Measurements from ENCODE around the gene TOR1AIP2.

TOR1AIP2 gene

DNA sequence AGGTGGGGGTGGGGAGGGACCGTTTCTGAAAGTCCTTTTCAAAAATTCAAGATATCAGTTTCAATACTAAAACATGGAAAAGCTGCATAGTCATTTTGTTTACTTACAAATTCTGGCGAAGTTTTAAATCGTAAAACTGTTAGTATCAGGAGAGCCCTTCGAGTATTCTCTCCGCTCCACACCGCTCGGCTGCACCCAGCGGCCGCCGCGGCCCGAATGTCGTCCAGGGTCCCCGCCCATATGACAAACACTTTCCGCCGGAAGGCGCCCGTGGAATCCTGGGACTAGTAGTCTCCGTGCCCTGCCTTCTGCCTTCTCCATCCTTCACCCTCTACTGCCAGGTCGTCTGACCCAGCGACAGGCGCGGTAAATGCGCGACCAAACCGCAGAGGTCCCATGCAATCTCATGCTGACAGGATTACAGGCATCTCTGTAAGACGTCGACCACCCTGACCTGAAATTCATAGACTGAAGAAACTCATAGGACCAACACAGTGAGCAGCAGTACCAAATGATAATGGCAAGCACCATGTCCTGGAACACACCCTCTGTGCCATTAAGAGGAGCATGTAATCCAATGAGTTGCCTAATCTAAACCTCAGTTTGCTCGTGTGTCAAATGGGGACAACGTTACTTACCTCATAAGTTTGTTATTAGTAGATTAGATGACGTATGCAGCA is at the start of gene TOR1AIP2:
TSS of gene TOR1AIP2 (minus strand) at position 218 of the 680 bp plus-strand sequence. CDS start 25,138 bp downstream, outside the sequence.
- peak; percentile 76 to 85 for DNase-seq (ENCODE audit: extremely low read depth in 1 of 2, low read depth in 1 of 2)

DNA sequence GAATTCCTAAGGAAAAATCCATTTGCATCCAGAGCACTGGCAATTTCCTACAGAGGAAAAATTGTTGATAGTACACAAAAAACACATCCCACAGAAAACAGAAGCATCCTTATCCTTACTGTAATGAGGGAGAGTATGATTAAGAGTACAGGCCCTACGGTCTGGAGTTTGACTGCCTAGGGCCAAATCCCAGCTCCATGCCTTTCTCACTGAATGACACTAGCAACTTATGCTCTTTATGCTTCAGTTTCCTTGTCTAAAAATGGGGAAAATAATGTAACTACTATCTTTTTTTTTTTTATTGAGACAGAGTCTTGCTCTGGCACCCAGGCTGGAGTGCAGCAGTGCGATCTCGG is 49.2 kb upstream of the TOR1AIP2 start:
- no peak for DNase-seq (ENCODE audit: extremely low read depth in 1 of 2, low read depth in 1 of 2)

DNA sequence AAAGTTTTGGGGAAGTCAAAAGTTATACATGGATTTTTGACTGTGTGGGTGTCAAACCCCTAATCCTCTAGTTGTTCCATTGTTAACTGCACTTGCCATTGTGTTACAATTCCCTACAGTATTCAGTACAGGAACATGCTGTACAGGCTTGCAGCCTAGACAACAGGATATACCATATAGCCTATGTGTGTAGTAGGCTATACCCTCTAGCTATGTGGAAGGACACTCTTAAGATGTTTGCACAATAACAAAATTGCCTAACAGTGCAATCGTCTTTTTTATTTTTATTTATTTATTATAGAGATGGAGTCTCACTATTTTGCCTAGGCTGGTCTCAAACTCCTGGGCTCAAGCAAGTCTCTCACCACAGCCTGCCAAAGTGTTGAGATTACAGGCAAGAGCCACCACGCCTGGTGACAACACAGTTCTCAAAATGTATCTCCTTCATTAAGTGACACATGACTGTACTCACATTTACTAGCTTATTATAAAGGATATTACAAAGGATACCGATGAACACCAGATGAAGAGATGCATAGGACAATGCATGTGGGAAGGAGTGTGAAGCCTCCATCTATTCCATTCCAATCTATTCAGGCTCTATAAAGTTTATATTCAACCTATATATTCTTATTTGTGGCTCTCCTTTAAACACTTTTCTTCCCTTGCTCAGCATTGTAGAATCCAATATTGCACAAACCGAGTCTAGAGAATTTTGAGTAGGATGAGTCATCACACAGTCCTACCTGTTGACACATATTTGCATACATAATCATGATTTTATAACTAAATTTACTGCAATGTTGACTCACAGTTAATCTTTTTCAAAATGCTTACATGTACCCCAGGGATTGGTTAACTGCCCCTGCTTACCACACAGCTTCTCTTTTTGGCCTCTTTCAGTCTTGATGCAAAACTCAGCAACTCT is 48.6 kb upstream of the TOR1AIP2 start:
- no peak for DNase-seq (ENCODE audit: extremely low read depth in 1 of 2, low read depth in 1 of 2)

DNA sequence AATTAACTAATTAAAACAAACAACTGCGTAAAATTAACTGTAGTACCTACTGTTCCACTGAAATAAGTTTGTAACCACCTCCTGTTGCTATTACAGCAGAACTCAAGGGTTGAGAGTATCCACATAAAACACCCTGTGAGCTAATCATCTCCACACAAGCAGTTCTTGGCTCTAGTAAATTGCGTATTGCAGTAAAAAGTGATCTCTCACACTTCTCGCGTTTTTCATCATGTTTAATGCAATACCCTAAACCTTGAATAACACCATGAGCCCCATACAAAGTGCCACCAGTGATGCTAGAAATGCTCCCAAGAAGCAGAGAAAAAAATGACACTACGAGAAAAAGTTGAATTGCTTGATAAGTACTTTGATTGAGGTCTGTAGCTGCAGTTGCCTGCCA is 47.7 kb upstream of the TOR1AIP2 start:
- no peak for DNase-seq (ENCODE audit: extremely low read depth in 1 of 2, low read depth in 1 of 2)

DNA sequence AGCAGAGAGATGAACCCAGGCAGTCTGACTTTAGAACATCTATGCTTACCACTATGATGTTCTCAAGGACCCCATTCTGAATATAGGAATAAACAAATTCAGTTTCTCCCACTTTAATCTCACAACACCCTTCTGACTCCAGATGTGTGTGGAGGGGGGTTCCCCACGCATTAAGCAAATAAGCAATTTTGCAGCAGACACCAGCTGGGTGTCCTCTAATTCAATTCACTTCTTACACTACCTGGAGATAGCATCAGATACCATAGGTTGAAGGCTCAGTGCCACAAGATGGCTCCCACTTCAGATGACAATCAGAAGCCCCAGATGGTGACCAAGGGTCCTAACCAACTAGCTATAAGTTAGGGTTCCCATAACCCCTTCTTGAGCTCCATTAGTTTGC is 46.7 kb upstream of the TOR1AIP2 start:
- DNase-seq (ENCODE audit: extremely low read depth in 1 of 2, low read depth in 1 of 2) = no peak

DNA sequence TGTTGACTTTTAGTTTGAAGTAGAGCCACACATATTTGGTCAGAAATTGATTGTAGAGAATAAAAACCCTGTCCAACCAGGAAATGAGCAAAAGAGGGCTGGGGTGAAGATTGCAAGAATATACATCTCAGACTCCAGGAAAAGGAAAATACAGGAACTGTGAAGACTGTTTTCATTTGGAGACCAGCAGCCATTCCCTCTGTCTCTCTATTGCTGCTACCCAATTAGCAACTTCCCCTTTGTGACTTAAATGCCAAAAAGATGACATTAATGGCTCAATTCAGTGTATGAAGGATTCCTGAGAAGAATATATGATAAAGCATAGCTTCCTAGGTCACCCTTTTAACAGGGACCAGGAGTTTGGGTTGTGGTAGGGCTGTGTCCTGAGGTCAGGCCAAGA is 45.4 kb upstream of the TOR1AIP2 start:
- DNase-seq (ENCODE audit: extremely low read depth in 1 of 2, low read depth in 1 of 2) = no peak

DNA sequence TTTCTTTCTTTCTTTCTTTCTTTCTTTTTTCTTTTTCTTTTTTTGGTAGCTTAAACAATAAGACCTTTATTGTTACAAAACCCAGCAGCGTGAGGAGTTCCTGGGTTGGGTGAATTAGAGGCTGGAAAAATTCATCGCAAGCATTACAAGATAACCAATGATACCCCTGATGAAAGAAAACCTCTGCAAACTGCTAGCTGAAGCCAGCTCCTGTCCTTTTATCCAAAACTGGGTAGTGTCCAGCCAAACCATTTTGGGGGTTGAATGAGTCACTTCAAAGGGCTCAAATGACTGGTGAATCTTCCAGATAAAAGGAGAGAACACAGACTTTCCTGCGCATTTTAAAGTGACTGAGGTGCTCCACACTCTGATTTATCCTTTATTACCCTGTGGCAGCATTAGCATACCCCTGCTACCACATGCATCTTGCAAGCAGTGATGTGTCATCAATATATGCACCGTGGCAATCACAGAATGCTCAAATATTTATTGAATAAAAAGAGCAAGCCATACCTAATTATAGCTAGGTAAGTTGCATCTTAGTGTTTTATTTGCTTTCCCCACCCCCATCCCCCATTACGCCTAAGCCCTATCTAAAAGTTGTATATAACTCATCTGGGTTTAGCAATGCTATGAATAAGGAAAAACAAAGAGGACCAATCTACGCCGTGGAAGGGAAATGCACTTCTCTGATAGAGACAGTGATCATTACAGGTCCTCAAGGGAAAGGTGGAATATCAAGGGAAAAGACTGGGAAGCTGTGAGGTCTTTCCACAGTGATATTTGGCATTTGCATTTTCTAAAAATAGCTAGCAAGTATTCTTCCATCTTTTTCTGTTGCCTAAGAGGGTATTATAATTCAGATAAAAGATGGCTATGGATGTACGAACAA is 44.6 kb upstream of the TOR1AIP2 start:
- DNase-seq (ENCODE audit: extremely low read depth in 1 of 2, low read depth in 1 of 2) = no peak

DNA sequence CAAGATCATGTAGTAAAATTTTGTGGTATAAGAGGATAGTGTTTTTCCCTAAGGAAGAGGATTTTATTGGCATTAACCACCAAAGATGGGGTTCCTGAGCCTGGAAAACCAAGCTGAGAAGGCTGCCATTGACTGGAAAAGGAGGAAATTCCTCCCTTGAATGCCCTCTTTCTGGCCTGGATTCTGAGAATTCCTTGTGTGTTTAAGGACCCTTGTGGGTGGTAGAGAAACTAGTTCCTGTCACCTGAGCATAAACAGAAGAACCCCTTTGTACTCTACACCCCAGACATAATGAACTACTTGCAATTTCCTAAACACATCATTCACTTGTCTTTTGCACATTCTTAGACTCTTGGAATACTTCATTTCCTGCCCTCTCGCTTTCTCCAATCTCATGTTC is 43.9 kb upstream of the TOR1AIP2 start:
- DNase-seq (ENCODE audit: extremely low read depth in 1 of 2, low read depth in 1 of 2) = no peak

DNA sequence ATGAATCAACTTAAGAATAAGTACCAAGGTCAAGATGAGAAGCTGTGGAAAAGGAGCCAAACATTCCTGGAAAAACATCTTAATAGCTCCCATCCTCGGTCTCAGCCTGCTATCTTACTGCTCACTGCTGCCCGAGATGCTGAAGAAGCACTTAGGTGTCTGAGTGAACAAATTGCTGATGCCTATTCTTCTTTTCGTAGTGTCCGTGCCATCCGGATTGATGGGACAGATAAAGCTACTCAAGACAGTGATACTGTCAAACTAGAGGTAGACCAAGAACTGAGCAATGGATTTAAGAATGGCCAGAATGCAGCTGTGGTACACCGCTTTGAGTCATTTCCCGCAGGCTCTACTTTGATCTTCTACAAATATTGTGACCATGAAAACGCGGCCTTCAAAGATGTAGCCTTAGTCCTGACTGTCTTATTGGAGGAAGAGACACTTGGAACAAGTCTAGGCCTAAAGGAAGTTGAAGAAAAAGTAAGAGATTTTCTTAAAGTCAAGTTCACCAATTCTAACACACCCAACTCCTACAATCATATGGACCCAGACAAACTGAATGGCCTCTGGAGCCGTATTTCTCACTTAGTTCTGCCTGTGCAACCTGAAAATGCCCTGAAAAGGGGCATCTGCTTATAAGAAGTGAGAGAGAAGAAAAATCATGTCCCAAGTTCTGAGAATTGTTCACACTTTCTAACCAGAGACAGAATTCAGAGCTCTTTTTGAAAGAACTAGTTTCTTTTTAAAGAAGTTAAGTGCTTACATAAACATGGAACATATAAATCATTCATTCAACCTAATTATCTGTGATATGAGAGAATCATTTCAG is 40.2 kb upstream of the TOR1AIP2 start:
- DNase-seq (ENCODE audit: extremely low read depth in 1 of 2, low read depth in 1 of 2) = no peak

DNA sequence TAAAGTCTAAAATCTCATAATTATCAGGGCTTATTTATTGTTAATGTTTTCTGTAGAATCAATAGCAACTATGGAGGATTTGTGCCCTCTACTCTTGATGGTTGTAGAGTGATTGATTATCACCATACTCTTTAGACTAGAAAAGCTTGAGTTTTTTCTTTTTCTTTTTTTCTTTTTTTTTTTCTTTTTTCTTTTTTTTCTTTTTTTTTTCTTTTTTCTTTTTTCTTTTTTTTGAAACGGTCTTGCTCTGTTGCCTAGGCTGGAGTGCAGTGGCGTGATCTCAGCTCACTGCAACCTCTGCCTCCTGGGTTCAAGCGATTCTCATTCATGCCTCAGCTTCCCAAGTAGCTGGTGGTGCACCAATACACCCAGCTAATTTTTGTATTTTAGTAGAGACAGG is 34.2 kb upstream of the TOR1AIP2 start:
- no peak for DNase-seq (ENCODE audit: extremely low read depth in 1 of 2, low read depth in 1 of 2)

DNA sequence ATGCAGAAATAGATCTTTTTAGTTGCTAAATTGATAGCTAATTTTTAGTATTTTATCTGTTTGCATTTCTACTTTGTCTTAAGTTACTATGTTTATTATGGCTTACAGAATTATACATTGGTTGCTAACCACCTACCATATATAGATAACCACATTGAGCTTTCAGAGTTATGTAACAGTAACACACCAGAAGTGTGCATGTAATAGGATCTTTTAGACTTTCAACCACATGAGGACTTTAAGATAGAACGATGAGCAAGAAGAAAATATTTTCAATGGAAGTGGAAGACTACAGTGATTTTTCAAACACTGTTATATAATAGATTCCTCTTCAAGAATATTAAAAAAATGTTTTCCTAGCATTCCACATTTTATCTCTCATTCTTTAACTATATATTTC is 33.3 kb upstream of the TOR1AIP2 start:
- DNase-seq (ENCODE audit: extremely low read depth in 1 of 2, low read depth in 1 of 2) = no peak

DNA sequence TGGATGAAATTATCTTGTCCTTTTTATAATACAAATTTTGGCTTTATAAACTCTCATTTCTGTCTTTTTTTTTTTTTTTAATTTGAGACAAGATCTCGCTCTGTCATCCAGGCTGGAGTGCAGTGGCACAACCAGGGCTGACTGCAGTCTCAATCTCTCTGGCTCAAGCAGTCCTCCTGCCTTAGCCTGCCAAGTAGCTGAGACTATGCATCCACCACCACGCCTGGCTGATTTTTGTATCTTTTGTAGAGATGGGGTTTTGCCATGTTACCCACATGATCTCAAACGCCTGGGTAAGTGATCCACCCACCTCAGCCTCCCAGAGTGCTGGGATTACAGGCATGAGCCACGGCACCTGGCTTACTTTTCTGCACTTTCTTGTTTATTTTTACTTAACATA is 12.0 kb upstream of the TOR1AIP2 start:
- DNase-seq (ENCODE audit: extremely low read depth in 1 of 2, low read depth in 1 of 2) = no peak

DNA sequence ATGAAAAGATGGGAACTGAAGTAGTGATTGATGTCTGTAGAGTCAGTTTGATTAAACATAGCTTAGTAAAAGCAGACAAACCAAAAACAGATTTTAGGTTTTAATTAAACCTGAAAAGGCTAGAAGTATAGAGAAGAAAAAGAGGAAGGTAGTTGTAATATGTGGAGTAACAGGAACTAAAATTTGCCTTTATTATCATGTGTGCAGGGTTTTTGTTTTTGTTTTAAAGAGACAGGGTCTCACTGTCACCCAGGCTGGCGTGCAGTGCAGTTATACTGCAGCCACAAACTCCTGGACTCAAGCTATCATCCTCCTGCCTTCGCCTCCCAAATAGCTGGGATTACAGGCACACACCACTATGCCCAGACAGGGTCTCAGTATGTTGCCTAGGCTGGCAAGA is 10.5 kb upstream of the TOR1AIP2 start:
- DNase-seq (ENCODE audit: extremely low read depth in 1 of 2, low read depth in 1 of 2) = no peak

DNA sequence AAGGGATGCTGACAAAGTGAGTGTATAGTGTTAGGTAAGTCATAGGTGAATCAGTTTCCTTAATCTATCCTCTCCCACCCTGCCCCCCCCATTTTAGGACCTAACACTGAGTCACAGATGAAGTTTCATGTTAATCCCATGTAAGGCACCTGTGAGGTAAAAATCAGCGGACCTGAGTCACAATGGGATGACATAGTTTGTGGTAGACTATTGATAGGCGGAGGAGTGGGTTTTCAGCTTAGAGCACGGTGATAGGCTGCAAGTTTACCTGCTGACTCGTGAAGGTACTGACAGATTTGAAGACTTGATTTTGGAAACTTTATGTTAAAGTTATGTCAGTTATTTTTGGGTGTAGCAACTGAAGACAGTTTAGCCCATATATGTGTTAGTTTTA is 6.1 kb upstream of the TOR1AIP2 start:
- peak in 1 of 2 donors; percentile 57 for DNase-seq (ENCODE audit: extremely low read depth in 1 of 2, low read depth in 1 of 2)

DNA sequence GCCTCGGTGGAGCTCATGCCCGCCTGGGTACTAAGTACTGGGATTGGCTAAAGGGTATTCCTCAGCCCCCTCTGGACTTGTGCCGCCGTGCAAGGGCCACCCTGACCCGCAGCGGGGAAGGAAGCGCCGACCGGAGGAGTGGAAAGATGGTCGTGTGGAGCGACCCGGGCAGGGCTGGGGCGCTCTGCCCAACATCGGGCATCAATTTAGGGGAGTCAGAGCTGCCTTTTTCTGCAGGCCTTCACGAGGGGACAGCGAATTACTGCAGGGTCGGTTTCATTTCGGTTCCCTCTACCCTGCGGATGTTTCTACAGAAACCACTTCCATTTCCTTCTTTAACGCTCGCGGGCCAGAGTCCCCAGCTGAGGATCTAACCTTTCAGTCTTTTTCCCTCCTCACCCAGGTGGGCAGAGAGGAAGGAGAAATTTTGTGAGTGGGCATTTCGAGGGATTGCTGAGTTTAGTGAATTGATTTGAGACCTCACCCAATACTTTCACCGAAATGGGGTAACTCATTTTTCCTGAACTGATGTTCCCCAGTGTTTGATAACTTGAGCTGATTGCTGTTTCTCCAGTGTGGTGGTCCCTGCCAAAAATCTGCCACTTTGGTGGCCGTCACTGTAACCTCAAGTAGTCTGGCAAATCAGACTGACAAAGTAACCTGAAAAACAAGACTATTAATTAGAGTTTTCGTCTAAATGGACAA is 5.6 kb upstream of the TOR1AIP2 start:
- DNase-seq (ENCODE audit: extremely low read depth in 1 of 2, low read depth in 1 of 2) = no peak

DNA sequence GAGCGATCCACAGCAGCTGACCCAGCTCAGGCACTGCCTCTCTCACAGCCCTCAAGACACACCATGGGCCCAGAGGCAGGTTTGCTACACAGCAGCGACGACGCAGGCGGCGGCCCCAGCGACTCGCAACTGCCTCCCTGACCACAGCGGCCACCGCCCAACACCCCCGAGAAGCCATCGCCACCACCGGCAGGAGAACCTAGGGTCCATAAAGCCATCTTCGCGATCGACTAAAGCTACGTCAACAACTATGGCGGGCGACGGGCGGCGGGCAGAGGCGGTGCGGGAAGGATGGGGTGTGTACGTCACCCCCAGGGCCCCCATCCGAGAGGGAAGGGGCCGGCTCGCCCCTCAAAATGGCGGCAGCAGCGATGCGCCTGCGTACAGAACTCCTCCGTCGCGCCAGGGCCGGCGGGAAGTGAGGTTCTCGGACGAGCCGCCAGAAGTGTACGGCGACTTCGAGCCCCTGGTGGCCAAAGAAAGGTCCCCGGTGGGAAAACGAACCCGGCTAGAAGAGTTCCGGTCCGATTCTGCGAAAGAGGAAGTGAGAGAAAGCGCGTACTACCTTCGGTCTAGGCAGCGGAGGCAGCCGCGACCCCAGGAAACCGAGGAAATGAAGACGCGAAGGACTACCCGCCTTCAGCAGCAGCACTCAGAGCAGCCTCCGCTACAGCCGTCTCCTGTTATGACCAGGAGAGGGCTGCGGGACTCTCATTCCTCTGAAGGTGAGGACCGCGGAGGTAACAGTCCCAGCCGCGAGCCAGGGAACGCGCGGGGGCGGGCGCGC is 4.8 kb upstream of the TOR1AIP2 start, which contains the start of gene TOR1AIP1:
TSS of gene TOR1AIP1 (plus strand) at position 33 of the 787 bp plus-strand sequence. CDS start at position 251, 218 bp downstream.
- peak; percentile 96 for DNase-seq (ENCODE audit: extremely low read depth in 1 of 2, low read depth in 1 of 2)

DNA sequence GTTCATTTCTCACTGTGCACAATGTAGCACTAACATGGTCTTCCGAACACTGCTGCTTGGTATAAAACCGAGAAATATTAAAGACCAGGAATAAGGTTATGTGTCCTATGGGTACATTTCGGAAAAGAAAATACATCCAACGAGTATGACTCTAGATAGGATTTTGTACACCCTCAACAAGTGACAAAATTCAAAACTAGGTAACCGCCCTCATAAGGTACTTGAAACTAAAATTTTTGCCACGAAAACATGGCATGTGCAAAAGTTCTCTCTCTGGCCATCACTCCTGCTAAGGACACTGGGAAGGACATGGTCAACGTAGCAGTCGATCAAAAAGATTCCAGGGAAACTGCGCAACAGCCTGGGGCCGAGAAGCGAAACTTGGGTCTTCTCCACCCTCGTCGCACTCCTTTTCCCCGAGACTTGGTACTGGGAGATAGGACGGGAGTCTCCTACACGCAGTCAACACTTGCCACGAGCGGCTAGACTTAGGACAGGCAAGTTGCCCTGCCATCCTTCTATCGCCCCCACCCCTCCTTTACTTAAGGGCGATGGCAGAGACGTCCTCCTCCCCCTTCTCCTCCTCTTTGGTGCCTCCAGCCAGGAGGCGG is 4.1 kb upstream of the TOR1AIP2 start:
- DNase-seq (ENCODE audit: extremely low read depth in 1 of 2, low read depth in 1 of 2) = no peak

DNA sequence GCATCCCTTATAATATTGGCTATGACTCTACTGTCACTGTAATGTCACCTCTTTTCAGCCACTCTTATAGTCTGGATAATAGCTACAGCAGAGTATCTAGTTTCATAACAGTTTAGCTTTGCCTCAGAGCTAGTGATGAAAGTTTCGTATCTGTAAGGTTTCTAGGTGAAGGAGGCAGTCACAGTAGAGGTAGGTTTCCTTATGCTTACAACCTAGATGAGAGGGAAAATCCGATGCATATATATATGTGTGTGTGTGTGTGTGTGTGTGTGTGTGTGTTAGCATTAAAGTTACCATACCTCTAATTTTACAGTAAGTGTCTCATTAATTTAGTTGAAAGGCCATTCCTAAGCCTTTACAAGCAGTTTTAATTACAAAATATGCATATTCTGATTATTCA is 2.2 kb upstream of the TOR1AIP2 start:
- DNase-seq (ENCODE audit: extremely low read depth in 1 of 2, low read depth in 1 of 2) = no peak

All from stimulated activated CD8-positive, alpha-beta memory T cell treated with anti-CD3 and anti-CD28 coated beads, Interleukin-7, amount 100 ng/mL, for 48 hours (primary cell).